Skeletal muscle cell (primary cell): ENCODE measurements around the gene IDI2.
"Not testable (repeated sequence)": the region's sequence is repeated elsewhere in the genome, so short reads cannot be mapped to it uniquely, and the experiment has no call there.

Experiments used
- DNase-seq: peaks from one replicate; pipeline ENCODE4 v3.0.0-alpha.2; 2010; ENCODE audit warnings: low read depth
- H3K4me3 ChIP-seq: 2 replicates; pipeline ENCODE4 v1.5.1; 2011; ENCODE audit warnings: low read depth, mild to moderate bottlenecking, control low read depth, low read length, moderate library complexity

IDI2 gene

GRCh38 chr10:1048732-1049424 lies 23.2 kb upstream of the IDI2 start, which contains the start of gene IDI1:
Gene IDI1, minus strand, starts transcription at chr10:1049119. Its CDS starts 116 bp downstream, at chr10:1049003.
- peak; percentile 99 for DNase-seq
- H3K4me3 ChIP-seq: peak within 1 kb of the TSS; percentile 93

GRCh38 chr10:1048349-1048731 lies 22.7 kb upstream of the IDI2 start:
- DNase-seq: no peak
- H3K4me3 ChIP-seq: peak overlapping the region; percentile 93

- peak overlapping the region; percentile 93 for H3K4me3 ChIP-seq
- no peak for DNase-seq
These were observed 22.3 kb upstream of the IDI2 start for GRCh38 chr10:1047937-1048336.

GRCh38 chr10:1045415-1045814 lies 19.8 kb upstream of the IDI2 start:
- peak overlapping the region; percentile 2 for H3K4me3 ChIP-seq
- DNase-seq: no peak

GRCh38 chr10:1044964-1045363 lies 19.3 kb upstream of the IDI2 start:
- DNase-seq: no peak
- no peak overlapping the region for H3K4me3 ChIP-seq

- H3K4me3 ChIP-seq: no peak overlapping the region
These were observed 18.5 kb upstream of the IDI2 start for GRCh38 chr10:1044146-1044545.

GRCh38 chr10:1043532-1043995 lies 17.9 kb upstream of the IDI2 start:
- no peak overlapping the region for H3K4me3 ChIP-seq
- no peak for DNase-seq

More at GRCh38 chr10:1044146-1044545, 18.5 kb upstream of the IDI2 start:
- no peak for DNase-seq

- no peak overlapping the region for H3K4me3 ChIP-seq
- DNase-seq: no peak
These were observed 15.9 kb upstream of the IDI2 start for GRCh38 chr10:1041514-1041913.

GRCh38 chr10:1040133-1040532 lies 14.5 kb upstream of the IDI2 start:
- H3K4me3 ChIP-seq: no peak overlapping the region
- no peak for DNase-seq

- not testable (repeated sequence) for H3K4me3 ChIP-seq, DNase-seq
These were observed 13.1 kb upstream of the IDI2 start for GRCh38 chr10:1038769-1039168.

GRCh38 chr10:1037098-1037497 lies 11.4 kb upstream of the IDI2 start:
- DNase-seq: no peak

GRCh38 chr10:1036341-1036791 lies 10.7 kb upstream of the IDI2 start:
- DNase-seq: no peak
- H3K4me3 ChIP-seq: no peak overlapping the region

More at GRCh38 chr10:1037098-1037497, 11.4 kb upstream of the IDI2 start:
- H3K4me3 ChIP-seq: no peak overlapping the region

- H3K4me3 ChIP-seq: no peak overlapping the region
- DNase-seq: no peak
These were observed 9.5 kb upstream of the IDI2 start for GRCh38 chr10:1035201-1035600.

GRCh38 chr10:1034758-1035157 lies 9.1 kb upstream of the IDI2 start:
- no peak overlapping the region for H3K4me3 ChIP-seq
- no peak for DNase-seq

- H3K4me3 ChIP-seq: no peak overlapping the region
- DNase-seq: no peak
These were observed 7.9 kb upstream of the IDI2 start for GRCh38 chr10:1033601-1034000.

- H3K4me3 ChIP-seq: no peak overlapping the region
- no peak for DNase-seq
These were observed 4.2 kb upstream of the IDI2 start for GRCh38 chr10:1029838-1030237.

GRCh38 chr10:1026578-1026977 lies 919 bp upstream of the IDI2 start:
- DNase-seq: no peak
- no peak overlapping the region for H3K4me3 ChIP-seq

- H3K4me3 ChIP-seq: no peak overlapping the region
- DNase-seq: no peak
These were observed 1.6 kb downstream of the IDI2 start for GRCh38 chr10:1024103-1024502.

GRCh38 chr10:1022413-1022812 lies 3.2 kb downstream of the IDI2 start:
- no peak for DNase-seq
- H3K4me3 ChIP-seq: no peak overlapping the region

GRCh38 chr10:1020958-1021357 lies 4.7 kb downstream of the IDI2 start:
- DNase-seq: no peak
- no peak overlapping the region for H3K4me3 ChIP-seq

- no peak for DNase-seq
- no peak overlapping the region for H3K4me3 ChIP-seq
These were observed 5.2 kb downstream of the IDI2 start for GRCh38 chr10:1020460-1020859.
